ENCODE measurements around the gene FOS.

The FOS gene

GRCh38 chr14:75258803-75259509 is 19.7 kb upstream of the FOS start:
- H2BK12ac ChIP-seq (ENCODE audit: low read length in 2 of 2): peak overlapping the region; percentile 93 to 95
- peaks cover 8% of the 10 kb centered on the region for H3K4me1 ChIP-seq (ENCODE audit: control insufficient read depth, insufficient read depth, low read depth, low read length)
- no peaks in the 10 kb centered on the region for H3K9me3 ChIP-seq (ENCODE audit: control insufficient read depth, low read length)
- peak overlapping the region; percentile 97 for H4K91ac ChIP-seq (ENCODE audit: low read length)
- H3K4me2 ChIP-seq (ENCODE audit: low read length, poor library complexity, severe bottlenecking): peak overlapping the region; percentile 89
- H2AK5ac ChIP-seq (ENCODE audit: low read length, severe bottlenecking): no peak overlapping the region
- H2BK15ac ChIP-seq (ENCODE audit: low read depth, poor library complexity, severe bottlenecking): peak overlapping the region; percentile 15
- peak overlapping the region; percentile 83 for H2BK120ac ChIP-seq (ENCODE audit: low read depth, low read length)
- H3K79me1 ChIP-seq (replicated peaks; ENCODE audit: low read length, poor library complexity, severe bottlenecking): no peaks in the 10 kb centered on the region
- under 1% methylated on average over 37 of the region's 40 CpGs for WGBS
- H3K27me3 ChIP-seq (ENCODE audit: control insufficient read depth in 1 of 2, insufficient read depth in 1 of 2, low read length in 2 of 2): peaks cover 0 to 5% of the 10 kb centered on the region in 2 experiments
- no peak overlapping the region for H3K23ac ChIP-seq (ENCODE audit: low read length in 2 of 2)
- peak; percentile 100 for DNase-seq
- H2BK5ac ChIP-seq (ENCODE audit: low read depth, low read length, poor library complexity, severe bottlenecking): peak overlapping the region; percentile 60
- peak overlapping the region; percentile 92 to 97 for H3K4ac ChIP-seq (ENCODE audit: low read depth in 1 of 2, low read length in 2 of 2)
- H3K4me3 ChIP-seq (ENCODE audit: insufficient read depth in 1 of 2, low read depth in 1 of 2, low read length in 2 of 2): peak overlapping the region; percentile 42 to 81
- H3K9ac ChIP-seq (ENCODE audit: low read length): peak overlapping the region; percentile 97
- peak overlapping the region; percentile 96 to 100 for H3K18ac ChIP-seq (ENCODE audit: low read depth in 1 of 2, low read length in 2 of 2)
- no peaks in the 10 kb centered on the region for H3K36me3 ChIP-seq (ENCODE audit: control insufficient read depth in 1 of 2, insufficient read depth in 2 of 2, low read depth in 1 of 2, low read length in 2 of 2)
- H4K8ac ChIP-seq (ENCODE audit: low read length): peak overlapping the region; percentile 99
- peak overlapping the region in 1 of 2 experiments; percentile 82 for H3K14ac ChIP-seq (ENCODE audit: low read length in 2 of 2)
- H3K27ac ChIP-seq (ENCODE audit: low read length, poor library complexity, severe bottlenecking): peak overlapping the region; percentile 93
- peak overlapping the region; percentile 83 for H2AFZ ChIP-seq (ENCODE audit: low read depth, low read length)

GRCh38 chr14:75259510-75259855 is 19.1 kb upstream of the FOS start:
- H3K14ac ChIP-seq (ENCODE audit: low read length in 2 of 2): peak overlapping the region in 1 of 2 experiments; percentile 47
- no peak overlapping the region for H2BK15ac ChIP-seq (ENCODE audit: low read depth, poor library complexity, severe bottlenecking)
- no peaks in the 10 kb centered on the region for H3K79me1 ChIP-seq (replicated peaks; ENCODE audit: low read length, poor library complexity, severe bottlenecking)
- no peak overlapping the region for H2AK5ac ChIP-seq (ENCODE audit: low read length, severe bottlenecking)
- H3K4me2 ChIP-seq (ENCODE audit: low read length, poor library complexity, severe bottlenecking): peak overlapping the region; percentile 84
- H2BK120ac ChIP-seq (ENCODE audit: low read depth, low read length): peak overlapping the region; percentile 83
- H3K9ac ChIP-seq (ENCODE audit: low read length): peak overlapping the region; percentile 97
- no peak overlapping the region for H3K23ac ChIP-seq (ENCODE audit: low read length in 2 of 2)
- H3K9me3 ChIP-seq (ENCODE audit: control insufficient read depth, low read length): no peaks in the 10 kb centered on the region
- whole genome bisulfite sequencing: 4% methylated on average over 7 of the region's 7 CpGs
- peak overlapping the region; percentile 87 for H4K8ac ChIP-seq (ENCODE audit: low read length)
- H2AFZ ChIP-seq (ENCODE audit: low read depth, low read length): peak overlapping the region; percentile 32
- peak overlapping the region; percentile 94 for H4K91ac ChIP-seq (ENCODE audit: low read length)
- peak overlapping the region; percentile 21 for H2BK5ac ChIP-seq (ENCODE audit: low read depth, low read length, poor library complexity, severe bottlenecking)
- peaks cover 0 to 3% of the 10 kb centered on the region in 2 experiments for H3K27me3 ChIP-seq (ENCODE audit: control insufficient read depth in 1 of 2, insufficient read depth in 1 of 2, low read length in 2 of 2)
- no peaks in the 10 kb centered on the region for H3K36me3 ChIP-seq (ENCODE audit: control insufficient read depth in 1 of 2, insufficient read depth in 2 of 2, low read depth in 1 of 2, low read length in 2 of 2)
- DNase-seq: no peak
- peak overlapping the region; percentile 42 to 81 for H3K4me3 ChIP-seq (ENCODE audit: insufficient read depth in 1 of 2, low read depth in 1 of 2, low read length in 2 of 2)
- H3K4me1 ChIP-seq (ENCODE audit: control insufficient read depth, insufficient read depth, low read depth, low read length): peaks cover 6% of the 10 kb centered on the region
- peak overlapping the region; percentile 77 to 93 for H3K18ac ChIP-seq (ENCODE audit: low read depth in 1 of 2, low read length in 2 of 2)
- H2BK12ac ChIP-seq (ENCODE audit: low read length in 2 of 2): peak overlapping the region; percentile 19 to 93
- H3K4ac ChIP-seq (ENCODE audit: low read depth in 1 of 2, low read length in 2 of 2): peak overlapping the region in 1 of 2 experiments; percentile 3
- peak overlapping the region; percentile 93 for H3K27ac ChIP-seq (ENCODE audit: low read length, poor library complexity, severe bottlenecking)

- H3K14ac ChIP-seq (ENCODE audit: low read length in 2 of 2): peak overlapping the region in 1 of 2 experiments; percentile 47
- no peaks in the 10 kb centered on the region for H3K36me3 ChIP-seq (ENCODE audit: control insufficient read depth in 1 of 2, insufficient read depth in 2 of 2, low read depth in 1 of 2, low read length in 2 of 2)
- H3K23ac ChIP-seq (ENCODE audit: low read length in 2 of 2): no peak overlapping the region
- H3K4ac ChIP-seq (ENCODE audit: low read depth in 1 of 2, low read length in 2 of 2): no peak overlapping the region
- H3K9me3 ChIP-seq (ENCODE audit: control insufficient read depth, low read length): no peaks in the 10 kb centered on the region
- H4K91ac ChIP-seq (ENCODE audit: low read length): no peak overlapping the region
- H3K27ac ChIP-seq (ENCODE audit: low read length, poor library complexity, severe bottlenecking): no peak overlapping the region
- H2AFZ ChIP-seq (ENCODE audit: low read depth, low read length): no peak overlapping the region
- no peak overlapping the region for H2BK5ac ChIP-seq (ENCODE audit: low read depth, low read length, poor library complexity, severe bottlenecking)
- peak; percentile 56 for DNase-seq
- peaks cover 5% of the 10 kb centered on the region for H3K4me1 ChIP-seq (ENCODE audit: control insufficient read depth, insufficient read depth, low read depth, low read length)
- no peak overlapping the region for H4K8ac ChIP-seq (ENCODE audit: low read length)
- peak overlapping the region in 1 of 2 experiments; percentile 81 for H3K4me3 ChIP-seq (ENCODE audit: insufficient read depth in 1 of 2, low read depth in 1 of 2, low read length in 2 of 2)
- no peak overlapping the region for H2AK5ac ChIP-seq (ENCODE audit: low read length, severe bottlenecking)
- no peak overlapping the region for H2BK12ac ChIP-seq (ENCODE audit: low read length in 2 of 2)
- WGBS: 87% methylated on average over 5 of the region's 8 CpGs
- no peaks in the 10 kb centered on the region for H3K79me1 ChIP-seq (replicated peaks; ENCODE audit: low read length, poor library complexity, severe bottlenecking)
- no peak overlapping the region for H3K4me2 ChIP-seq (ENCODE audit: low read length, poor library complexity, severe bottlenecking)
- H3K18ac ChIP-seq (ENCODE audit: low read depth in 1 of 2, low read length in 2 of 2): no peak overlapping the region
- no peak overlapping the region for H2BK120ac ChIP-seq (ENCODE audit: low read depth, low read length)
- H3K9ac ChIP-seq (ENCODE audit: low read length): peak overlapping the region; percentile 97
- no peak overlapping the region for H2BK15ac ChIP-seq (ENCODE audit: low read depth, poor library complexity, severe bottlenecking)
- H3K27me3 ChIP-seq (ENCODE audit: control insufficient read depth in 1 of 2, insufficient read depth in 1 of 2, low read length in 2 of 2): no peaks in the 10 kb centered on the region
These were observed 18.4 kb upstream of the FOS start for GRCh38 chr14:75260025-75260763.

- Histone ChIP-seq H4K91ac (ENCODE audit: low read length) (no peak overlapping the region), H3K27me3 (ENCODE audit: control insufficient read depth in 1 of 2, insufficient read depth in 1 of 2, low read length in 2 of 2) (no peaks in the 10 kb centered on the region), H2AFZ (ENCODE audit: low read depth, low read length) (no peak overlapping the region), H4K8ac (ENCODE audit: low read length) (no peak overlapping the region), H3K36me3 (ENCODE audit: control insufficient read depth in 1 of 2, insufficient read depth in 2 of 2, low read depth in 1 of 2, low read length in 2 of 2) (no peaks in the 10 kb centered on the region), H3K14ac (ENCODE audit: low read length in 2 of 2) (no peak overlapping the region), H3K4me2 (ENCODE audit: low read length, poor library complexity, severe bottlenecking) (no peak overlapping the region), H3K4me3 (ENCODE audit: insufficient read depth in 1 of 2, low read depth in 1 of 2, low read length in 2 of 2) (no peak overlapping the region), H2BK5ac (ENCODE audit: low read depth, low read length, poor library complexity, severe bottlenecking) (no peak overlapping the region), H2BK120ac (ENCODE audit: low read depth, low read length) (no peak overlapping the region), H3K4ac (ENCODE audit: low read depth in 1 of 2, low read length in 2 of 2) (no peak overlapping the region), H2BK15ac (ENCODE audit: low read depth, poor library complexity, severe bottlenecking) (peak overlapping the region; percentile 45), H2AK5ac (ENCODE audit: low read length, severe bottlenecking) (no peak overlapping the region), H3K79me1 (replicated peaks; ENCODE audit: low read length, poor library complexity, severe bottlenecking) (no peaks in the 10 kb centered on the region), H3K9ac (ENCODE audit: low read length) (no peak overlapping the region), H3K4me1 (ENCODE audit: control insufficient read depth, insufficient read depth, low read depth, low read length) (peaks cover 8% of the 10 kb centered on the region), H3K23ac (ENCODE audit: low read length in 2 of 2) (no peak overlapping the region), H3K27ac (ENCODE audit: low read length, poor library complexity, severe bottlenecking) (no peak overlapping the region), H2BK12ac (ENCODE audit: low read length in 2 of 2) (peak overlapping the region in 1 of 2 experiments; percentile 24), H3K9me3 (ENCODE audit: control insufficient read depth, low read length) (no peaks in the 10 kb centered on the region), H3K18ac (ENCODE audit: low read depth in 1 of 2, low read length in 2 of 2) (no peak overlapping the region)
- 98% methylated on average over 4 of the region's 5 CpGs for WGBS
- DNase-seq: no peak
These were observed 16.8 kb upstream of the FOS start for GRCh38 chr14:75261820-75262219.

Data from mesenchymal stem cell (in vitro differentiated cells and primary cell).